NCI-H226 (cell line): ENCODE data around the gene BTRC.
"Not testable (repeated sequence)": the region's sequence is repeated elsewhere in the genome, so short reads cannot be mapped to it uniquely, and the experiment has no call there.

Source experiments
- DNase-seq: peaks from one replicate; pipeline ENCODE4 v3.0.0-alpha.2; 2015

Gene BTRC

GRCh38 chr10:101388676-101389276 is 34.8 kb downstream of the BTRC start:
- no peak for DNase-seq

- DNase-seq: not testable (repeated sequence)
Observed at GRCh38 chr10:101389532-101389931, 35.6 kb downstream of the BTRC start.

GRCh38 chr10:101389986-101390531 is 36.1 kb downstream of the BTRC start:
- no peak for DNase-seq

- no peak for DNase-seq
Observed at GRCh38 chr10:101393378-101393777, 39.4 kb downstream of the BTRC start.

GRCh38 chr10:101394524-101395133 is 40.7 kb downstream of the BTRC start:
- peak; percentile 18 for DNase-seq

- peak; percentile 60 for DNase-seq
Observed at GRCh38 chr10:101397140-101397539, 43.2 kb downstream of the BTRC start.

- DNase-seq: no peak
Observed at GRCh38 chr10:101400585-101400984, 46.6 kb downstream of the BTRC start.

GRCh38 chr10:101402711-101403110 is 48.7 kb downstream of the BTRC start:
- DNase-seq: no peak

- peak; percentile 20 for DNase-seq
Observed at GRCh38 chr10:101403161-101403560, 49.2 kb downstream of the BTRC start.

- DNase-seq: no peak
Observed at GRCh38 chr10:101405001-101405400, 51.0 kb downstream of the BTRC start.

- no peak for DNase-seq
Observed at GRCh38 chr10:101411598-101411997, 57.6 kb downstream of the BTRC start.

- no peak for DNase-seq
Observed at GRCh38 chr10:101414034-101414433, 60.1 kb downstream of the BTRC start.

GRCh38 chr10:101415884-101416283 is 61.9 kb downstream of the BTRC start:
- DNase-seq: no peak

GRCh38 chr10:101421967-101422366 is 68.0 kb downstream of the BTRC start:
- DNase-seq: not testable (repeated sequence)

GRCh38 chr10:101425535-101425934 is 71.6 kb downstream of the BTRC start:
- no peak for DNase-seq

- no peak for DNase-seq
Observed at GRCh38 chr10:101428036-101428435, 74.1 kb downstream of the BTRC start.

- DNase-seq: no peak
Observed at GRCh38 chr10:101429423-101429822, 75.5 kb downstream of the BTRC start.

GRCh38 chr10:101436302-101436701 is 82.3 kb downstream of the BTRC start:
- no peak for DNase-seq

GRCh38 chr10:101438881-101439391 is 85.0 kb downstream of the BTRC start:
- DNase-seq: no peak

GRCh38 chr10:101441541-101442455 is 87.8 kb downstream of the BTRC start:
- DNase-seq: peak; percentile 55

GRCh38 chr10:101442456-101442800 is 88.5 kb downstream of the BTRC start:
- no peak for DNase-seq

- no peak for DNase-seq
Observed at GRCh38 chr10:101444058-101444898, 90.3 kb downstream of the BTRC start.
